Small intestine (tissue), 7 donors: ENCODE data around the gene IGF1R. TPM values are rescaled to one million over a fixed set of nuclear protein-coding genes. Genes with fewer than 3 reads are reported as not detected.
"Not testable (repeated sequence)": the region's sequence is repeated elsewhere in the genome, so short reads cannot be mapped to it uniquely, and the experiment has no call there.

Source experiments
- DNase-seq, 2 donors: peaks; one replicate each; pipeline versions ENCODE4 v3.0.0 to v3.0.0-alpha.2; 2013
- FAIRE-seq: peaks from 2 replicates; lab custom pipeline; 2012; peaks lifted over from hg19 to GRCh38; lab: Jason Lieb, UNC
- H3K27ac ChIP-seq, 3 donors: one replicate each; pipeline ENCODE4 v1.5.1; 2013; ENCODE audit warnings: low read length in 2 of 3, mild to moderate bottlenecking in 2 of 3, control low read depth in 1 of 3, inconsistent platforms in 1 of 3, low read depth in 1 of 3, moderate library complexity in 1 of 3
- H3K27me3 ChIP-seq, 3 donors: one replicate each; pipeline ENCODE4 v1.6.1; 2013; ENCODE audit warnings: low read length in 3 of 3, inconsistent platforms in 1 of 3; ENCODE audit not compliant: control insufficient read depth in 3 of 3, insufficient read depth in 3 of 3
- H3K36me3 ChIP-seq, 3 donors: one replicate each; pipeline ENCODE4 v1.6.1; 2013; ENCODE audit warnings: low read length in 3 of 3, inconsistent platforms in 1 of 3, low read depth in 1 of 3, mild to moderate bottlenecking in 1 of 3, moderate library complexity in 1 of 3; ENCODE audit not compliant: control insufficient read depth in 3 of 3, insufficient read depth in 2 of 3
- H3K4me1 ChIP-seq, 3 donors: one replicate each; pipeline ENCODE4 v1.6.1; 2013; ENCODE audit warnings: low read length in 2 of 3, inconsistent platforms in 1 of 3, low read depth in 1 of 3, mild to moderate bottlenecking in 1 of 3, moderate library complexity in 1 of 3; ENCODE audit not compliant: control insufficient read depth in 3 of 3, insufficient read depth in 2 of 3
- H3K4me3 ChIP-seq, 3 donors: one replicate each; pipeline ENCODE4 v1.5.1; 2013; ENCODE audit warnings: low read length in 3 of 3, control low read depth in 1 of 3, inconsistent platforms in 1 of 3, low read depth in 1 of 3, mild to moderate bottlenecking in 1 of 3, moderate library complexity in 1 of 3
- H3K9me3 ChIP-seq, 2 donors: one replicate each; pipeline ENCODE4 v1.6.1; 2013; ENCODE audit warnings: low read depth in 1 of 2, low read length in 1 of 2; ENCODE audit not compliant: control insufficient read depth in 2 of 2, insufficient read depth in 1 of 2
- WGBS, 3 donors: extraction: QIAGEN DNeasy Blood & Tissue Kit; methylation state at CpG; one replicate each; pipeline ENCODE4 v1.1.7; 2013; 5-methylcytosine and 5-hydroxymethylcytosine counted together
- polyA plus RNA-seq, 4 donors: library from polyadenylated mRNA; stranded (reverse) in 3 of 4; unstranded in 1 of 4; fragments of 200-250 nt in 3 of 4; fragments of 120-200 nt in 1 of 4; gene quantifications; one replicate each; pipeline versions ENCODE4 v1.2.1 to v1.2.3, GENCODE V29; 2013
- donor health status: healthy with polysubstance abuse.
- donor health status: control.
- donor health status: control.
- donor health status: Bipolar disorder and iron deficiency.
- donor health status: healthy.

IGF1R gene
- polyA plus RNA-seq, 4 donors: 0.54 to 27.9 (median 3.8) TPM

DNA sequence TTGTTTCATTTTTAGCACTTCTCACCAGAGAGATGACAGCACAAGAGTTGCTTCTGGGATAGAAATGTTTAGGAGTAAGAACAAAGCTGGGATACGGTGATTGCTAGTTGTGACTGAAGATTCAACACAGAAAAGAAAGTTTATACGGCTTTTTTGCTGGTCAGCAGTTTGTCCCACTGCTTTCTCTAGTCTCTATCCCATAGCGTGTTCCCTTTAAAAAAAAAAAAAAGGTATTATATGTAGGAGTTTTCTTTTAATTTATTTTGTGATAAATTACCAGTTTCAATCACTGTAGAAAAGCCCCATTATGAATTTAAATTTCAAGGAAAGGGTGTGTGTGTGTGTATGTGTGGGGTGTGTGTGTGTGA, 311.3 kb downstream of the IGF1R start:
- no peak overlapping the region for H3K27ac ChIP-seq
- DNase-seq (no peak), FAIRE-seq (no peak)
- peaks cover 3 to 63% (median 5%) of the 10 kb centered on the region in 3 donors for H3K36me3 ChIP-seq
- no peaks in the 10 kb centered on the region for H3K27me3 ChIP-seq
- H3K9me3 ChIP-seq: peaks cover 0 to 25% of the 10 kb centered on the region in 2 donors
- 90 to 95% (median 92%) methylated on average over 3 of the region's 3 CpGs for WGBS, 3 donors
- H3K4me1 ChIP-seq: no peaks in the 10 kb centered on the region
- H3K4me3 ChIP-seq: no peak overlapping the region

- 94 to 96% (median 95%) methylated on average over 21 of the region's 21 CpGs for WGBS, 3 donors
- Histone ChIP-seq H3K27me3 (no peaks in the 10 kb centered on the region), H3K4me3 (no peak overlapping the region), H3K27ac (no peak overlapping the region), H3K9me3 (peaks cover 0 to 25% of the 10 kb centered on the region in 2 donors), H3K36me3 (peaks cover 3 to 55% (median 5%) of the 10 kb centered on the region in 3 donors), H3K4me1 (no peaks in the 10 kb centered on the region)
- FAIRE-seq: no peak
- no peak for DNase-seq
Observed at GRCh38 chr15:98960555-98961050, 312.3 kb downstream of the IGF1R start.

GRCh38 chr15:98963444-98963843, 315.1 kb downstream of the IGF1R start:
- Histone ChIP-seq H3K27ac (no peak overlapping the region), H3K9me3 (peaks cover 0 to 25% of the 10 kb centered on the region in 2 donors), H3K4me3 (no peak overlapping the region), H3K4me1 (no peaks in the 10 kb centered on the region), H3K27me3 (no peaks in the 10 kb centered on the region), H3K36me3 (peaks cover 0 to 32% (median 3%) of the 10 kb centered on the region in 3 donors)
- no peak for DNase-seq
- no peak for FAIRE-seq
- 94 to 96% (median 94%) methylated on average over 8 of the region's 8 CpGs for WGBS, 3 donors

- H3K9me3 ChIP-seq: peaks cover 0 to 25% of the 10 kb centered on the region in 2 donors
- FAIRE-seq (no peak), DNase-seq (no peak)
- H3K4me1 ChIP-seq: no peaks in the 10 kb centered on the region
- H3K27me3 ChIP-seq: no peaks in the 10 kb centered on the region
- peaks cover 0 to 24% (median 2%) of the 10 kb centered on the region in 3 donors for H3K36me3 ChIP-seq
- no peak overlapping the region for H3K4me3 ChIP-seq
- H3K27ac ChIP-seq: no peak overlapping the region
- WGBS, 3 donors: 70 to 87% (median 78%) methylated on average over 8 of the region's 8 CpGs
Observed at GRCh38 chr15:98964466-98965133, 316.3 kb downstream of the IGF1R start.

DNA sequence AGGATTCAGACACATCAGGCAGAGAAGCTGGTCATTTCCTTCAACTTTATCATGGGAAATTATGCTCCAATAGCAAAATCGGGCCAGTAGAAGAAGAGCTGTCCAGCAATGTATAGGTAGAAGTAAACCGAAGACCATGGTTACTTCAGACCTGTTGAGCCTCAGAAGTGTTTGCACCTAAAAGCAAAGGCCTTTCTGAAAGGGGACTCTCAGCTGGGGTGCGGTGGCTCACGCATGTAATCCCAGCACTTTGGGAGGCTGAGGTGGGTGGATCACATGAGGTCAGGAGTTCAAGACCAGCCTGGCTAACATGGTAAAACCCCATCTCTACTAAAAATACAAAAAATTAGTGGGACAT, 316.8 kb downstream of the IGF1R start:
- H3K27ac ChIP-seq, H3K4me3 ChIP-seq, FAIRE-seq, H3K27me3 ChIP-seq, DNase-seq, H3K4me1 ChIP-seq: not testable (repeated sequence)
- WGBS, 3 donors: 76 to 95% (median 94%) methylated on average over 4 of the region's 4 CpGs
- Histone ChIP-seq H3K9me3 (peaks cover 0 to 24% of the 10 kb centered on the region in 2 donors), H3K36me3 (peaks cover 0 to 21% (median 1%) of the 10 kb centered on the region in 3 donors)

DNA sequence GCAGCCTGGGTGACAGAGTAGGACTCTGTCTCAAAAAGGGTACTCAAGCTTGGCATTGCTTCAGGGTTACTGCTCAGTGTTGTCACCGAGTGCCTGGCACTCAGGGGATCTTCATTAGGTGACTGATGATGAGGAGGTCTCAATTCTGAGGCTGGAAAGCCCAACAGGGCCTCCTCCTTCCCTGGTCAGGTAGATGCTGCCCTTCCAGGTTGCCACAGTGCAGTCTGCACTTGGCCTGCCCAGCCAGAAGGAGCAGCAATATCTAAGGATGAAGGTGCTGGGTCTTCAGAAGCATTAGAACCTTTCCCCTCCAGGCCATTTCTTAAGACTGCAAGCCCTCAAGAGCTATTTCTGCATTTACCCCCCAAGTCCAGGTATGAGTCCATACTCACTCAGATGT, 317.3 kb downstream of the IGF1R start:
- WGBS, 3 donors: 50 to 100% (median 78%) methylated on average over 1 of the region's 1 CpG

DNA sequence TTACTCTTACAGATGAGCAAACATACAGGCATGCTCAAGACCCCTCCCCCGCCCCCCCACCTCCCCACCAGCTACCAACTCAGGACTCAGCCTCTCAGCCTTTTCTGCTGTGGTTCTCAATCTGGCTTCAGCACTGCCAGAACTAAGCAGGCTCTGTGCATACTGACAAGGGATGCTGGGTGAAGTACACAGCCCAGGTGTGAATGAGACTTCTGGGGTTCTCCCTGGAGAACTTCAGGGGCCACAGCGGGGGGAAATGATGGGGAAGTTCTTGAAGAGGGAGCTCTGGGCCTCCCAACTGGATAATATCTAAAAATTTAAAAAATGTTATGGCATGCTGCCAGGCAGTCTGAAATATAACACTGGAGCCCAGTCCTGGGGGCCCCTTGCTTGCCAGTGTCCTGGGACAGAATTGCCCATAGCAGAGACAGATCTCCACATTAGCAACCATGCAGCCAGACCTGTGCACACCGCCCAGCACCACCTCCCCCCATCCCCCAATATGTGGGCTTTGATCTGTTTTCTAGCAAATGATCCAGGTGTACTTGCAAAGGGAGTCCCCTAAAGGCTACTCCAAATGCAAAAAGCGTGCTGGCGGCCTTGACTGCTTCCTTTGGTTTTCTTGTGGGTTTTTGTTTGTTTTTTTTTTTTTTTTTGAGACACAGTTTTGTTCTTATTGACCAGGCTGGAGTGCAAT, 317.9 kb downstream of the IGF1R start:
- Histone ChIP-seq H3K9me3 (peaks cover 0 to 14% of the 10 kb centered on the region in 2 donors), H3K27ac (no peak overlapping the region), H3K4me1 (no peaks in the 10 kb centered on the region), H3K27me3 (no peaks in the 10 kb centered on the region), H3K4me3 (no peak overlapping the region), H3K36me3 (peaks cover 0 to 12% (median 0%) of the 10 kb centered on the region in 3 donors)
- WGBS, 3 donors: 72 to 77% (median 75%) methylated on average over 5 of the region's 5 CpGs
- FAIRE-seq (no peak), DNase-seq (no peak)

More for the DNA sequence above, 317.3 kb downstream of the IGF1R start:
- FAIRE-seq (no peak), DNase-seq (no peak)
- Histone ChIP-seq H3K4me3 (no peak overlapping the region), H3K27me3 (no peaks in the 10 kb centered on the region), H3K27ac (no peak overlapping the region), H3K9me3 (peaks cover 0 to 20% of the 10 kb centered on the region in 2 donors), H3K4me1 (no peaks in the 10 kb centered on the region), H3K36me3 (peaks cover 0 to 17% (median 0%) of the 10 kb centered on the region in 3 donors)

GRCh38 chr15:98967096-98967495, 318.8 kb downstream of the IGF1R start:
- FAIRE-seq: no peak
- WGBS, 3 donors: 68 to 83% (median 74%) methylated on average over 5 of the region's 5 CpGs
- Histone ChIP-seq H3K4me1 (no peaks in the 10 kb centered on the region), H3K27ac (no peak overlapping the region), H3K36me3 (peaks cover 0 to 4% (median 0%) of the 10 kb centered on the region in 3 donors), H3K9me3 (peaks cover 0 to 6% of the 10 kb centered on the region in 2 donors), H3K27me3 (no peaks in the 10 kb centered on the region), H3K4me3 (no peak overlapping the region)
- DNase-seq: no peak
